Immature natural killer cell (primary cell): ENCODE measurements around the gene TM4SF20. TPM values are rescaled to one million over a fixed set of nuclear protein-coding genes. Genes with fewer than 3 reads are reported as not detected.

Experiments
- DNase-seq, 3 donors: peaks; one replicate each; pipeline ENCODE4 v3.0.0; 2022; ENCODE audit warnings: mixed read lengths in 1 of 3
- H3K27ac Mint-ChIP-seq, 6 donors: one replicate each; pipeline ENCODE4 v1.8.0; 2020; ENCODE audit warnings: mixed read lengths in 6 of 6, mild to moderate bottlenecking in 5 of 6, inconsistent platforms in 4 of 6, moderate library complexity in 3 of 6
- H3K27me3 Mint-ChIP-seq, 3 donors: one replicate each; pipeline ENCODE4 v1.8.0; 2020 to 2021; ENCODE audit warnings: low read depth in 3 of 3, mild to moderate bottlenecking in 3 of 3, mixed read lengths in 3 of 3, moderate library complexity in 3 of 3, inconsistent platforms in 1 of 3
- H3K36me3 Mint-ChIP-seq, 3 donors: one replicate each; pipeline ENCODE4 v1.8.0; 2020; ENCODE audit warnings: mixed read lengths in 3 of 3, inconsistent platforms in 2 of 3, mild to moderate bottlenecking in 2 of 3
- H3K4me1 Mint-ChIP-seq, 2 donors: one replicate each; pipeline ENCODE4 v1.8.0; 2020; ENCODE audit warnings: inconsistent platforms in 2 of 2, mild to moderate bottlenecking in 2 of 2, mixed read lengths in 2 of 2, moderate library complexity in 1 of 2
- H3K4me3 Mint-ChIP-seq, 5 donors: one replicate each; pipeline ENCODE4 v1.8.0; 2020; ENCODE audit warnings: mild to moderate bottlenecking in 5 of 5, mixed read lengths in 5 of 5, inconsistent platforms in 3 of 5, moderate library complexity in 3 of 5
- H3K9me3 Mint-ChIP-seq, 6 donors: one replicate each; pipeline ENCODE4 v1.8.0; 2020; ENCODE audit warnings: mild to moderate bottlenecking in 6 of 6, mixed read lengths in 6 of 6, inconsistent platforms in 4 of 6, moderate library complexity in 3 of 6
- polyA plus RNA-seq, 3 donors: library from polyadenylated mRNA; unstranded; fragments of 300-500 nt; fragmentation: Illumina TruSeq; gene quantifications; one replicate each; pipeline ENCODE4 v1.2.3, GENCODE V29; 2021

Gene TM4SF20
- polyA plus RNA-seq, 3 donors from 2014 or later, result not detected

- no peak overlapping the region for H3K4me3 Mint-ChIP-seq
- H3K36me3 Mint-ChIP-seq, result peaks cover 14 to 59% (median 32%) of the 10 kb centered on the region in 3 donors
- no peak for DNase-seq
- H3K9me3 Mint-ChIP-seq, result no peaks in the 10 kb centered on the region
- H3K27ac Mint-ChIP-seq, result no peak overlapping the region
- H3K4me1 Mint-ChIP-seq, result peaks cover 0 to 6% of the 10 kb centered on the region in 2 donors
- peaks cover 0 to under 1% (median 0%) of the 10 kb centered on the region in 3 donors for H3K27me3 Mint-ChIP-seq
Observed at GRCh38 chr2:227337442-227337841, 41.7 kb downstream of the TM4SF20 start.

GRCh38 chr2:227335713-227336112, 43.4 kb downstream of the TM4SF20 start:
- Mint-ChIP-seq H3K27me3 (peaks cover 0 to 3% (median 0%) of the 10 kb centered on the region in 3 donors), H3K36me3 (peaks cover 20 to 56% (median 34%) of the 10 kb centered on the region in 3 donors), H3K27ac (no peak overlapping the region), H3K9me3 (no peaks in the 10 kb centered on the region), H3K4me1 (peaks cover 0 to 6% of the 10 kb centered on the region in 2 donors), H3K4me3 (no peak overlapping the region)
- no peak for DNase-seq

- peaks cover 2 to 3% (median 3%) of the 10 kb centered on the region in 3 donors for H3K36me3 Mint-ChIP-seq
- peaks cover 53 to 67% of the 10 kb centered on the region in 2 donors for H3K4me1 Mint-ChIP-seq
- DNase-seq, result no peak
- peak overlapping the region in 2 of 6 donors; percentile 35 to 67 for H3K27ac Mint-ChIP-seq
- H3K27me3 Mint-ChIP-seq, result peaks cover 6 to 12% (median 10%) of the 10 kb centered on the region in 3 donors
- H3K4me3 Mint-ChIP-seq, result peak overlapping the region; percentile 91 to 96 (median 92)
- H3K9me3 Mint-ChIP-seq, result no peaks in the 10 kb centered on the region
Observed at GRCh38 chr2:227326783-227327182, 52.3 kb downstream of the TM4SF20 start.

GRCh38 chr2:227325839-227326195, 53.3 kb downstream of the TM4SF20 start:
- H3K4me1 Mint-ChIP-seq, result peaks cover 62 to 75% of the 10 kb centered on the region in 2 donors
- DNase-seq, result no peak
- H3K36me3 Mint-ChIP-seq, result peaks cover 0 to 3% (median 0%) of the 10 kb centered on the region in 3 donors
- H3K27ac Mint-ChIP-seq, result peak overlapping the region; percentile 80 to 92 (median 90)
- peaks cover 6 to 11% (median 10%) of the 10 kb centered on the region in 3 donors for H3K27me3 Mint-ChIP-seq
- H3K9me3 Mint-ChIP-seq, result no peaks in the 10 kb centered on the region
- peak overlapping the region; percentile 91 to 96 (median 92) for H3K4me3 Mint-ChIP-seq

- Mint-ChIP-seq H3K9me3 (no peaks in the 10 kb centered on the region), H3K27ac (peak within 1 kb of the TSS; percentile 83 to 92 (median 90))
Observed at GRCh38 chr2:227324995-227325838, 53.9 kb downstream of the TM4SF20 start, which contains the start of gene MFF. MFF (plus strand) TSS chr2:227325251; CDS start chr2:227330666, 5,415 bp downstream.

GRCh38 chr2:227324642-227324994, 54.5 kb downstream of the TM4SF20 start:
- H3K27me3 Mint-ChIP-seq, result peaks cover 6 to 11% (median 10%) of the 10 kb centered on the region in 3 donors
- H3K9me3 Mint-ChIP-seq, result no peaks in the 10 kb centered on the region
- DNase-seq, result no peak
- peak overlapping the region; percentile 83 to 92 (median 88) for H3K27ac Mint-ChIP-seq
- H3K4me3 Mint-ChIP-seq, result peak overlapping the region; percentile 87 to 96 (median 92)
- peaks cover 71 to 84% of the 10 kb centered on the region in 2 donors for H3K4me1 Mint-ChIP-seq
- H3K36me3 Mint-ChIP-seq, result peaks cover 0 to 2% (median 0%) of the 10 kb centered on the region in 3 donors

More at GRCh38 chr2:227324995-227325838, 53.9 kb downstream of the TM4SF20 start, which contains the start of gene MFF:
- no peaks in the 10 kb centered on the region for H3K36me3 Mint-ChIP-seq
- peak; percentile 92 to 93 (median 93) for DNase-seq
- H3K4me3 Mint-ChIP-seq, result peak within 1 kb of the TSS; percentile 91 to 96 (median 92)
- H3K27me3 Mint-ChIP-seq, result peaks cover 6 to 11% (median 10%) of the 10 kb centered on the region in 3 donors
- H3K4me1 Mint-ChIP-seq, result peaks cover 65 to 78% of the 10 kb centered on the region in 2 donors

- Mint-ChIP-seq H3K4me1 (peaks cover 73 to 86% of the 10 kb centered on the region in 2 donors), H3K27me3 (peaks cover 6 to 12% (median 11%) of the 10 kb centered on the region in 3 donors), H3K36me3 (peaks cover 0 to 4% (median 0%) of the 10 kb centered on the region in 3 donors), H3K4me3 (peak overlapping the region; percentile 87 to 96 (median 92)), H3K27ac (peak overlapping the region; percentile 82 to 92 (median 88)), H3K9me3 (no peaks in the 10 kb centered on the region)
- DNase-seq, result no peak
Observed at GRCh38 chr2:227323818-227324217, 55.3 kb downstream of the TM4SF20 start.

GRCh38 chr2:227322530-227323205, 56.4 kb downstream of the TM4SF20 start:
- peaks cover 6 to 12% (median 11%) of the 10 kb centered on the region in 3 donors for H3K27me3 Mint-ChIP-seq
- DNase-seq, result peak; percentile 41 to 42 (median 42)
- peak overlapping the region; percentile 49 to 62 (median 56) for H3K4me3 Mint-ChIP-seq
- peaks cover 0 to 5% (median 0%) of the 10 kb centered on the region in 3 donors for H3K36me3 Mint-ChIP-seq
- H3K27ac Mint-ChIP-seq, result peak overlapping the region; percentile 65 to 89 (median 77)
- H3K4me1 Mint-ChIP-seq, result peaks cover 68 to 76% of the 10 kb centered on the region in 2 donors
- no peaks in the 10 kb centered on the region for H3K9me3 Mint-ChIP-seq

GRCh38 chr2:227320305-227321094, 58.6 kb downstream of the TM4SF20 start:
- Mint-ChIP-seq H3K4me1 (peaks cover 52 to 54% of the 10 kb centered on the region in 2 donors), H3K27ac (peak overlapping the region; percentile 31 to 93 (median 83)), H3K27me3 (peaks cover 9 to 14% (median 12%) of the 10 kb centered on the region in 3 donors), H3K4me3 (peak overlapping the region; percentile 71 to 87 (median 75)), H3K36me3 (peaks cover 0 to 8% (median 0%) of the 10 kb centered on the region in 3 donors), H3K9me3 (no peaks in the 10 kb centered on the region)
- DNase-seq, result peak; percentile 38 to 59 (median 52)

- peaks cover 30 to 32% of the 10 kb centered on the region in 2 donors for H3K4me1 Mint-ChIP-seq
- peaks cover 0 to 8% (median 0%) of the 10 kb centered on the region in 3 donors for H3K36me3 Mint-ChIP-seq
- DNase-seq, result no peak
- H3K27me3 Mint-ChIP-seq, result peaks cover 3 to 7% (median 6%) of the 10 kb centered on the region in 3 donors
- no peak overlapping the region for H3K4me3 Mint-ChIP-seq
- H3K9me3 Mint-ChIP-seq, result no peaks in the 10 kb centered on the region
- H3K27ac Mint-ChIP-seq, result no peak overlapping the region
Observed at GRCh38 chr2:227317834-227318233, 61.3 kb downstream of the TM4SF20 start.

GRCh38 chr2:227313310-227313709, 65.8 kb downstream of the TM4SF20 start:
- peaks cover 0 to 4% (median 0%) of the 10 kb centered on the region in 3 donors for H3K36me3 Mint-ChIP-seq
- no peak overlapping the region for H3K4me3 Mint-ChIP-seq
- H3K27ac Mint-ChIP-seq, result no peak overlapping the region
- no peak for DNase-seq
- H3K4me1 Mint-ChIP-seq, result no peaks in the 10 kb centered on the region
- H3K27me3 Mint-ChIP-seq, result peaks cover 0 to 7% (median 6%) of the 10 kb centered on the region in 3 donors
- H3K9me3 Mint-ChIP-seq, result no peaks in the 10 kb centered on the region

GRCh38 chr2:227312579-227312978, 66.5 kb downstream of the TM4SF20 start:
- Mint-ChIP-seq H3K27ac (no peak overlapping the region), H3K4me3 (no peak overlapping the region), H3K9me3 (no peaks in the 10 kb centered on the region), H3K4me1 (no peaks in the 10 kb centered on the region), H3K36me3 (peaks cover 0 to 2% (median 0%) of the 10 kb centered on the region in 3 donors), H3K27me3 (peaks cover 0 to 7% (median 6%) of the 10 kb centered on the region in 3 donors)
- DNase-seq, result no peak
